PC-9 (cell line): ENCODE results near the gene TTBK1. TPM values are rescaled to one million over a fixed set of nuclear protein-coding genes. Genes with fewer than 3 reads are reported as not detected.

Source experiments
- BruUV-seq: library from RNA; stranded (reverse); fragments of 400-500 nt; replicated peaks from 2 replicates; lab custom pipeline; 2021; lab: Mats Ljungman, UMichigan
- CTCF ChIA-PET: fragments of 300-600 bp; sonication (Branson Sonifier 250); formaldehyde crosslinking; loops from one replicate; lab custom pipeline; 2022; ENCODE audit warnings: antibody characterized with exemption; lab: Charles Lee
- POLR2A ChIA-PET: fragments of 300-600 bp; sonication (Branson Sonifier 250); formaldehyde crosslinking; loops from one replicate; lab custom pipeline; 2022; ENCODE audit warnings: antibody characterized with exemption; ENCODE audit not compliant: unreplicated experiment; lab: Charles Lee
- DNase-seq, 2 experiments: peaks; one replicate each; pipeline versions ENCODE4 v3.0.0 to v3.0.0-alpha.2; 2015 to 2022; ENCODE audit warnings: mixed read lengths in 1 of 2
- H2AFZ ChIP-seq: fragments of 200-600 bp; sonication (generic); 2 replicates; pipeline ENCODE4 v1.8.1; 2017; ENCODE audit warnings: antibody characterized with exemption
- H3F3A ChIP-seq: fragments of 200-600 bp; sonication (generic); 2 replicates; pipeline ENCODE4 v1.8.1; 2017; ENCODE audit warnings: antibody characterized with exemption, mild to moderate bottlenecking, low read depth; ENCODE audit not compliant: insufficient read depth
- H3K27ac ChIP-seq: fragments of 200-600 bp; sonication (generic); 2 replicates; pipeline ENCODE4 v1.6.1; 2016; ENCODE audit warnings: mixed run types
- H3K27me3 ChIP-seq: fragments of 200-600 bp; sonication (generic); 2 replicates; pipeline ENCODE4 v1.6.1; 2016; ENCODE audit warnings: low read depth, mixed run types; ENCODE audit not compliant: insufficient read depth
- H3K36me3 ChIP-seq: fragments of 200-600 bp; sonication (generic); 2 replicates; pipeline ENCODE4 v1.6.1; 2016; ENCODE audit warnings: low read depth, mixed run types
- H3K4me1 ChIP-seq: fragments of 200-600 bp; sonication (generic); replicated peaks from 2 replicates; pipeline ENCODE4 v1.6.1; 2016; ENCODE audit warnings: mixed run types; ENCODE audit not compliant: insufficient read depth
- H3K4me2 ChIP-seq: fragments of 200-600 bp; sonication (generic); 2 replicates; pipeline ENCODE4 v1.6.1; 2017; ENCODE audit warnings: mixed run types
- H3K4me3 ChIP-seq: fragments of 200-600 bp; sonication (generic); 2 replicates; pipeline ENCODE4 v1.6.1; 2016; ENCODE audit warnings: mixed run types
- H3K79me2 ChIP-seq: fragments of 200-600 bp; sonication (generic); 2 replicates; pipeline ENCODE4 v1.6.1; 2017; ENCODE audit warnings: low read depth, mixed run types
- H3K9me2 ChIP-seq: fragments of 200-600 bp; sonication (generic); 2 replicates; pipeline ENCODE4 v1.8.1; 2017; ENCODE audit warnings: mild to moderate bottlenecking; ENCODE audit not compliant: insufficient read depth
- H3K9me3 ChIP-seq: fragments of 200-600 bp; sonication (generic); 2 replicates; pipeline ENCODE4 v1.8.1; 2016; ENCODE audit warnings: low read depth; ENCODE audit not compliant: insufficient read depth
- H4K20me1 ChIP-seq: fragments of 200-600 bp; sonication (generic); 2 replicates; pipeline ENCODE4 v1.8.1; 2017; ENCODE audit not compliant: insufficient read depth
- EZH2 ChIP-seq: fragments of 200-600 bp; sonication (generic); IDR thresholded peaks from 2 replicates; pipeline ENCODE4 v1.8.0; 2017; ENCODE audit warnings: antibody characterized with exemption, low read depth
- intact Hi-C: fragments of 100-400 bp; cut with micrococcal nuclease; formaldehyde crosslinking; loops from one replicate; pipeline ENCODE4 v1.10.0; 2022; ENCODE audit not compliant: unreplicated experiment
- total RNA-seq: library from RNA; stranded (reverse); gene quantifications from 2 replicates; pipeline ENCODE4 v1.2.3, GENCODE V29; 2021
- TF ChIP-seq, protein P1 (sequence below): fragments of 200-600 bp; sonication (generic); conservative IDR thresholded peaks from 2 replicates; pipeline ENCODE4 v1.6.1; 2017; ENCODE audit warnings: mixed run types, antibody characterized with exemption, mild to moderate bottlenecking, moderate library complexity

TTBK1 gene
- total RNA-seq, 1 experiment from 2014 or later, result 0.07 TPM

DNA sequence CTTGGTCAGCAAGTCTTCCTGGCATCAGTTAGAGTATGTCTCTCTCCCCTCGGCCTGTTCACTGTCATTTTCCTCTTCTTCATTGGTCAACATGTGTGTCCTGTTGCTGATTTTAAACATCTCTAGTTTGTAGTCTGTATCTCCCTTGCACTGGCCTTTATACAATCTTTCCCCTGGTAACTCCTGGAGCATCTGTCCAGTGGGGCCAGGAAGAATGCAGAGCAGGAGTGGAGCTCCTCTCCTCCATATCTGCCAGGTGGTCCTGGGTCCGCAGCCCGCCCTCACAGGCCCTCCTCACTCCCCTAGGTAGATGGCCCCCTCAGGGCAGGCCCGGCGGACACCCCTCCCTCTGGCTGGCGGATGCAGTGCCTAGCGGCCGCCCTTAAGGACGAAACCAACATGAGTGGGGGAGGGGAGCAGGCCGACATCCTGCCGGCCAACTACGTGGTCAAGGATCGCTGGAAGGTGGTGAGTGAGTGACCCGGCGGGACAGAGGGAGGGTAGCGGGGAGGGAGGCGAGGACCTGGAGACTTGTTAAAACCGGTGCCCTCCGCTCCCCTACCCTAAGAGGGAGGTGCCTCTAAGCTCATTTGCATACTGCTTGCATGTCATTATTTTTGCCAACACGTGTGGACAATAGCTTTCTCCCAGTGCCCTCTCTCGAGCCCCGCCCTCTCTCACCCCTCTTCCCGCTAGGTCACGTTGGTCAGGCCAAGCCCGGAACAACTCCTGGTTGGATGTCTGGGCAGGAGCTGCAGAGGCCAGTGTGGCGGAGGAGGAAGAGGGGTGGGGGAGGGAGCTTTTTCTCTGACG, 3.2 kb downstream of the TTBK1 start:
- H3K27me3 ChIP-seq, result peaks cover 34% of the 10 kb centered on the region
- no peaks in the 10 kb centered on the region for H3K4me1 ChIP-seq
- no peaks in the 10 kb centered on the region for H3K9me3 ChIP-seq
- H3F3A ChIP-seq, result no peaks in the 10 kb centered on the region; the same call in 1 of the 2 replicates
- ChIA-PET CTCF (no interaction called here), POLR2A (interaction anchor here (0.6 kb wide), 1 partner anchor 17 kb away, joined by 3 read pairs; the partner anchor contains the start of gene DNPH1)
- intact Hi-C loops, result no loop called here
- H4K20me1 ChIP-seq, result no peaks in the 10 kb centered on the region
- TF ChIP-seq, protein P1, sequence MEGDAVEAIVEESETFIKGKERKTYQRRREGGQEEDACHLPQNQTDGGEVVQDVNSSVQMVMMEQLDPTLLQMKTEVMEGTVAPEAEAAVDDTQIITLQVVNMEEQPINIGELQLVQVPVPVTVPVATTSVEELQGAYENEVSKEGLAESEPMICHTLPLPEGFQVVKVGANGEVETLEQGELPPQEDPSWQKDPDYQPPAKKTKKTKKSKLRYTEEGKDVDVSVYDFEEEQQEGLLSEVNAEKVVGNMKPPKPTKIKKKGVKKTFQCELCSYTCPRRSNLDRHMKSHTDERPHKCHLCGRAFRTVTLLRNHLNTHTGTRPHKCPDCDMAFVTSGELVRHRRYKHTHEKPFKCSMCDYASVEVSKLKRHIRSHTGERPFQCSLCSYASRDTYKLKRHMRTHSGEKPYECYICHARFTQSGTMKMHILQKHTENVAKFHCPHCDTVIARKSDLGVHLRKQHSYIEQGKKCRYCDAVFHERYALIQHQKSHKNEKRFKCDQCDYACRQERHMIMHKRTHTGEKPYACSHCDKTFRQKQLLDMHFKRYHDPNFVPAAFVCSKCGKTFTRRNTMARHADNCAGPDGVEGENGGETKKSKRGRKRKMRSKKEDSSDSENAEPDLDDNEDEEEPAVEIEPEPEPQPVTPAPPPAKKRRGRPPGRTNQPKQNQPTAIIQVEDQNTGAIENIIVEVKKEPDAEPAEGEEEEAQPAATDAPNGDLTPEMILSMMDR, result no peak
- TF ChIP-seq EZH2, result no peak
- DNase-seq, result peak; percentile 68 to 70
- H3K4me3 ChIP-seq, result peak overlapping the region; percentile 52
- peak overlapping the region; percentile 84 for H3K4me2 ChIP-seq
- no TSS peak for BruUV-seq
- no peaks in the 10 kb centered on the region for H3K9me2 ChIP-seq
- H3K79me2 ChIP-seq, result no peaks in the 10 kb centered on the region
- peak overlapping the region; percentile 82; the same call in 1 of the 2 replicates for H2AFZ ChIP-seq
- H3K27ac ChIP-seq, result no peak overlapping the region
- no peaks in the 10 kb centered on the region for H3K36me3 ChIP-seq

DNA sequence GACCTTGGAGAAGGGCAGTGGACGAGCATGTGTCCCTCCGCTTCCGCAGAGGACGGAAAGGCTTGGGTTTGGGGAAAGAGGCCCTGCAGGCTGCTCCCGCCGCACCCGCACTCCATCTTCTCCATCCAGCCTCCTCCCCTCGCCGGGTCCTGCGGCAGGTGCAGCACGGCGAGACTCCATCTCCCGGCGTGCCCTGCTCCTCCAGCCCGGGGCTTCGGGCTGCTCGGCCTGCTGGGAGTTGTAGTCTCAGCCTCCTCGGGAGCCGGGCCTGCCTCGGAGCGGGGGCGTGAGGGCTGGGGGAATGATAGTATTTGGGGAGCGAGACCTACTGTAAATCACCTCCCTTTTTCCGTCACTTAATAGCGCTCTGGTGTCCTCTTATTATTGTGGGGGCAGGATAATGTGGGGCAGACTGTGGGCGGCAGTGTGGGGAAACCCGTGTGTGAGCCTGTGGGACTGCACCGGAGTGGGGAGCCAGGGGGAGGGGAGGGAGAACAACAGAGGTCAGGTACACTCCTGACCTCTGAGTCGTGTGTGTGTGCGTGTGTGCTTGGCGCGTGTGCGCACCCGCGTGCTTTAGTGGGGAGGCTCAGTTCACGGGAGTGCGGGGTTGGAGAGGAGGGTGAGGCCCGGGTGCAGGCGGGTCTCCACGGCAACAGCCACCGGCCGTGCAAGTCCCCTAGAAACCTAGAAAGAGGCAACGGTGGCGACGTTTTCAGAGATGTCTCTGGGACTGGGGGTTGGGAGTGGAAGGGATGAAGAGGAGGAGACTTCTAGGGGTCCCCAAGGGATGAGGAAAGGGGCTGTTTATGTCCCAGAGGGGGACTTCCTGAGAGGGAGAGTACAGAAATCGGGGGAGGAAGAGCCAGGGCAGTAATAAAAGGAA, 4.1 kb downstream of the TTBK1 start:
- Histone ChIP-seq H3K27me3 (peaks cover 26% of the 10 kb centered on the region), H3K27ac (no peak overlapping the region), H3K79me2 (no peaks in the 10 kb centered on the region), H3K4me3 (peak overlapping the region; percentile 52), H4K20me1 (no peaks in the 10 kb centered on the region), H3K4me2 (peak overlapping the region; percentile 84), H3K4me1 (no peaks in the 10 kb centered on the region), H2AFZ (peak overlapping the region; percentile 82), H3K9me3 (no peaks in the 10 kb centered on the region), H3F3A (no peaks in the 10 kb centered on the region; the same call in 1 of the 2 replicates), H3K9me2 (no peaks in the 10 kb centered on the region), H3K36me3 (no peaks in the 10 kb centered on the region)
- DNase-seq, result peak; percentile 44 to 75
- POLR2A ChIA-PET, result interaction anchor here (0.6 kb wide), 1 partner anchor 18 kb away, joined by 3 read pairs; the partner anchor contains the start of gene DNPH1
- BruUV-seq, result no TSS peak
- intact Hi-C loops, result no loop called here
- CTCF ChIA-PET, result no interaction called here
- no peak for TF ChIP-seq EZH2
- TF ChIP-seq, protein P1, result no peak

DNA sequence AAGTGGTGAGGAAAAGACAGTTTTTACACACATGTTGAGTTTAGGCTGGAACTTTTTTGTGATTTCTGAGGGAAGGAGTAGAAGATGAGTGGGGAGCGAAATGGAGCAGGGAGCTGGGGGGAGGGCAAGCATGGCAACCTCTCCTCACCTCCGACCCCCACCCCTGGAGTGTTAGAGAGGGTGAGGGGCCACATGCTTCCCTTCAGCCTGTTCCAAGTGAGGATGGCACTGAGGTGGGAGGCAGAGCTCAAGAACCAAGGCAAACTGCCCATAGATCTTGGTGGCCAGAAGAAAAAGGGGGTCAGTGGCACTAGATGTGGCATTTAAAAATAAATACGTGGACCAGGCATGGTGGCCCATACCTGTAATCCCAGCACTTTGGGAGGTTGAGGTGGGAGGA, 4.8 kb downstream of the TTBK1 start:
- no peak overlapping the region for H3K27ac ChIP-seq
- DNase-seq, result no peak
- no peaks in the 10 kb centered on the region for H3K4me1 ChIP-seq
- H3K9me3 ChIP-seq, result no peaks in the 10 kb centered on the region
- ChIA-PET POLR2A (no interaction called here), CTCF (no interaction called here)
- H3K36me3 ChIP-seq, result no peaks in the 10 kb centered on the region
- H3K4me2 ChIP-seq, result no peak overlapping the region; the same call in 1 of the 2 replicates
- H2AFZ ChIP-seq, result peak overlapping the region; percentile 82; the same call in 1 of the 2 replicates
- no peaks in the 10 kb centered on the region for H3K79me2 ChIP-seq
- no peaks in the 10 kb centered on the region for H3K9me2 ChIP-seq
- intact Hi-C loops, result no loop called here
- no TSS peak for BruUV-seq
- TF ChIP-seq, protein P1, result no peak
- no peak for TF ChIP-seq EZH2
- H3K27me3 ChIP-seq, result peaks cover 22% of the 10 kb centered on the region
- no peaks in the 10 kb centered on the region for H4K20me1 ChIP-seq
- H3F3A ChIP-seq, result no peaks in the 10 kb centered on the region; the same call in 1 of the 2 replicates
- no peak overlapping the region for H3K4me3 ChIP-seq
